Neutrophil (primary cell): Measurements from ENCODE around the gene KAT5.
"Not testable (repeated sequence)": the region's sequence is repeated elsewhere in the genome, so short reads cannot be mapped to it uniquely, and the experiment has no call there.

Experiments used
- H3K27ac ChIP-seq: fragments of 200-600 bp; sonication (generic); 2 replicates; pipeline ENCODE4 v1.5.1; 2016; ENCODE audit warnings: mild to moderate bottlenecking, moderate library complexity
- H3K27me3 ChIP-seq: fragments of 200-600 bp; sonication (generic); 2 replicates; pipeline ENCODE4 v1.6.0; 2016; ENCODE audit warnings: mild to moderate bottlenecking
- H3K36me3 ChIP-seq: fragments of 200-600 bp; sonication (generic); 2 replicates; pipeline ENCODE4 v1.5.1; 2017
- H3K4me1 ChIP-seq, 2 experiments: fragments of 200-600 bp in 1 of 2; sonication (generic) in 1 of 2; 1 replicate in 1 of 2; 2 replicates in 1 of 2; pipeline versions ENCODE4 v1.5.1 to v1.6.1; 2013 to 2016; ENCODE audit warnings: low read depth in 1 of 2, low read length in 1 of 2, mild to moderate bottlenecking in 1 of 2, moderate library complexity in 1 of 2; ENCODE audit not compliant: control insufficient read depth in 1 of 2, insufficient read depth in 1 of 2
- H3K4me3 ChIP-seq, 2 experiments: fragments of 200-600 bp in 1 of 2; sonication (generic) in 1 of 2; 1 replicate in 1 of 2; 2 replicates in 1 of 2; pipeline ENCODE4 v1.5.1; 2013 to 2016; ENCODE audit warnings: low read depth in 1 of 2, low read length in 1 of 2, mild to moderate bottlenecking in 1 of 2, moderate library complexity in 1 of 2
- H3K9me3 ChIP-seq: fragments of 200-600 bp; sonication (generic); 2 replicates; pipeline ENCODE4 v1.5.1; 2016
- TF ChIP-seq, protein P1 (sequence below): fragments of 200-600 bp; sonication (generic); IDR thresholded peaks from 2 replicates; pipeline ENCODE4 v1.5.1; 2016; ENCODE audit warnings: antibody characterized with exemption

KAT5 gene

DNA sequence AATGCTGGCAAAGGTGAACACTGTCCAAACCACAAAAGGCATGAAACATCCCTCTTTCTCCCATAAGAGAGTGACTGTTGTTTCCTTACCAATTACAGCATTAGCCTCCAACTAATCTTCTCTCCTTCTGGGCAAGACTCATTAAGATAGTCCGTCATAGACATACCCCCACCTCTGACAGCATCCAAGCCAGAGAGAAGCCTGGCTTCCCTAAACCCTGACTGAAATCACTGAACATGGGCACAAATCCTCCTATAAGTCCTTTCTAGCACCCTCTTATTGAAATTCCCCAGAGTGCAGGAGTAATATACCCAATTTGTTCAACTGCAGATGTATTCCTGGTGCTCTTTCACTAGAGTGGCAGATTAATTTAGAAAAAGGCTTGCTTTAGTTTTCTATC is 10.2 kb downstream of the KAT5 start:
- Histone ChIP-seq H3K36me3 (peaks cover 21% of the 10 kb centered on the region), H3K9me3 (no peaks in the 10 kb centered on the region), H3K27ac (peak overlapping the region; percentile 18), H3K27me3 (no peaks in the 10 kb centered on the region), H3K4me1 (peaks cover 43 to 44% of the 10 kb centered on the region in 2 experiments), H3K4me3 (no peak overlapping the region)
- TF ChIP-seq, protein P1, sequence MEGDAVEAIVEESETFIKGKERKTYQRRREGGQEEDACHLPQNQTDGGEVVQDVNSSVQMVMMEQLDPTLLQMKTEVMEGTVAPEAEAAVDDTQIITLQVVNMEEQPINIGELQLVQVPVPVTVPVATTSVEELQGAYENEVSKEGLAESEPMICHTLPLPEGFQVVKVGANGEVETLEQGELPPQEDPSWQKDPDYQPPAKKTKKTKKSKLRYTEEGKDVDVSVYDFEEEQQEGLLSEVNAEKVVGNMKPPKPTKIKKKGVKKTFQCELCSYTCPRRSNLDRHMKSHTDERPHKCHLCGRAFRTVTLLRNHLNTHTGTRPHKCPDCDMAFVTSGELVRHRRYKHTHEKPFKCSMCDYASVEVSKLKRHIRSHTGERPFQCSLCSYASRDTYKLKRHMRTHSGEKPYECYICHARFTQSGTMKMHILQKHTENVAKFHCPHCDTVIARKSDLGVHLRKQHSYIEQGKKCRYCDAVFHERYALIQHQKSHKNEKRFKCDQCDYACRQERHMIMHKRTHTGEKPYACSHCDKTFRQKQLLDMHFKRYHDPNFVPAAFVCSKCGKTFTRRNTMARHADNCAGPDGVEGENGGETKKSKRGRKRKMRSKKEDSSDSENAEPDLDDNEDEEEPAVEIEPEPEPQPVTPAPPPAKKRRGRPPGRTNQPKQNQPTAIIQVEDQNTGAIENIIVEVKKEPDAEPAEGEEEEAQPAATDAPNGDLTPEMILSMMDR: no peak

DNA sequence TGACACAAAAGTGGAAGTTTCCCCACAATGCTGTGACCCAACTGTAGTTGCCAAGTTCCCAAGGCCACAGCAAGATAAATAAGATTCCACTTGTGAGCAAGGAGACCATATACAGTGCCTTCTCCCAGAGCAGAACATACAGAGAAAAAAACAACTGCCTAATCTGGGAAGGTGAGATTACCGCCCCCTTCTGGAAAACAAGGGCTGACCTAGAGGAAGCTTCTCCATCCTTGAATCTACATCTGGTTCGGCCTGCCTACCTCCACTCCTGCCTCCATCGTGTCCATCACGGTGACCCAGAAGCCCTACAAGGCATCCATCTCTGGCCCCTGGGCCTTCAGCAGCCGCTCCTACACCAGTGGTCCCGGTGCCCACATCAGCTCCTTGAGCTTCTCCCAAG is 14.6 kb downstream of the KAT5 start:
- TF ChIP-seq, protein P1: no peak
- Histone ChIP-seq H3K36me3 (no peaks in the 10 kb centered on the region), H3K27me3 (no peaks in the 10 kb centered on the region), H3K4me1 (peaks cover 25 to 28% of the 10 kb centered on the region in 2 experiments), H3K27ac (peak overlapping the region; percentile 84), H3K4me3 (no peak overlapping the region), H3K9me3 (no peaks in the 10 kb centered on the region)

DNA sequence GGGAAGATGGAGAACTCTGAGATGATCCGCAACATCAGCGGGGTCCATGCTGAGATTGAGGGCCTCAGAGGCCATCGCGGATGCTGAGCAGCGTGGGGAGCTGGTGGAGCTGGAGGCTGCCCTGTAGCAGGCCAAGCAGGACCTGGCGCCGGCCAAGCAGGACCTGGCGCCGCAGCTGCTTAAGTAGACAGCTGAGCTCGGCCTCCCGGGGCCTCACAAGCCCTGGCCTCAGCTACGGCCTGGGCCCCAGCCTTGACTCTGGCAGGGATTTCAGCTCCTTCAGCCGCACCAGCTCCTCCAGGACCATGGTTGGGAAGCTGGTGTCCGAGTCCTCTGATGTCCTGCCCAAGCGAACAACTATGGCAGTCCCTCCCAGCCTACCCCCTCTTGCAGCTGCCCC is 15.8 kb downstream of the KAT5 start:
- H3K27ac ChIP-seq: no peak overlapping the region
- no peaks in the 10 kb centered on the region for H3K9me3 ChIP-seq
- TF ChIP-seq, protein P1: no peak
- no peaks in the 10 kb centered on the region for H3K36me3 ChIP-seq
- H3K4me3 ChIP-seq: no peak overlapping the region
- H3K27me3 ChIP-seq: no peaks in the 10 kb centered on the region
- H3K4me1 ChIP-seq: peaks cover 25 to 28% of the 10 kb centered on the region in 2 experiments

DNA sequence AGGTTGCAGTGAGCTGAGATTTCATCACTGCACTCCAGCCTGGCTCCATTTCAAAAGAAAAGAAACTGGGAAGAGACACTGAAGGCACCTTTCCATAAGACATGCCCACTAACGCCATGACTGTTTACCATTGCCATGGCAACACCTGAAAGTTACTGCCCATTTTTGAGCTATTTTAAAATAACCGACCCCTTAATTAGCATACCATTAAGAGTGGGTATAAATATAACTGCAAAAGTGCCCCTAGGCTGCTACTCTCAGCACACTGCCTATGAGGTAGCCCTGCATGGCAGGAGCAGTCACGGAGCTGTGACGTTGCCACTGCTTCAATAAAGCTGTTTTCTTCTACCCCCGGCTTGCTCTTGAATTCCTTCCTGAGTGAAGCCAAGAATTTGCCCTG is 18.4 kb downstream of the KAT5 start:
- no peak overlapping the region for H3K27ac ChIP-seq
- H3K4me3 ChIP-seq: no peak overlapping the region
- H3K9me3 ChIP-seq: no peaks in the 10 kb centered on the region
- no peaks in the 10 kb centered on the region for H3K27me3 ChIP-seq
- H3K4me1 ChIP-seq: peaks cover 23 to 25% of the 10 kb centered on the region in 2 experiments
- H3K36me3 ChIP-seq: no peaks in the 10 kb centered on the region
- TF ChIP-seq, protein P1: no peak

DNA sequence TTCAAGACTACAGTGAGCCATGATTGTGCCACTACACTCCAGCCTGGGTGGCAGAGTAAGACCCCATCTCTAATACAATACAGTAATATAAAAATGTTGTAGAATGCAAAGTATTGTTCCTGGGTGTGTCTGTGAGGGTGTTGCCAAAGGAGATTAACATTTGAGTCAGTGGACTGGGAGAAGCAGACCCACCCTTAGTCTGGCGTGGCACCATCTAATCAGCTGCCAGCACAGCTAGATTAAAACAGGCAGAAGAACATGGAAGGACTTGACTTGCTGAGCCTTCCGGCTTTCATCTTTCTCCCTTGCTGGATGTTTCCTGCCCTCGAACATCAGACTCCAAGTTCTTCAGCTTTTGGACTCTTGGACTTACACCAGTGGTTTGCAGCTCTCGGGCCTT is 23.1 kb downstream of the KAT5 start:
- not testable (repeated sequence) for H3K9me3 ChIP-seq, H3K36me3 ChIP-seq, H3K27me3 ChIP-seq, H3K27ac ChIP-seq, H3K4me1 ChIP-seq, H3K4me3 ChIP-seq

DNA sequence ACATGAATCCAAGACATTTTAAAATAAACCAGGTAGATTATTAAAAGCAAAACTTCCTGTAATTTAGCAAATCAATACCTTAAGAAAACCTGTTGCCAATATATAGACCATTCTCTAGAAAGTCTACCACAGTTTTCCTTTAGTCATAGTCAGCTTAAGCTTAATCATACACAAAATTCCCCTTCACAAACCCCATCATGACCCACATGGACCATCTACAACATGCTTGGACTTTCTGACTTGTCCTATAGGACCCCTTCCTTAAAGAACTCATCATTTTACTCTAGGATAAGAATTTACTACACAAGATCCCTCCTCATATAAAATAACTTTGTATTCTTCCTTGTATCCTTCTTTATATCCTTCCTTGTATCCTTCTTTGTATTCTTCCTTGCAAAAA is 24.8 kb downstream of the KAT5 start:
- H3K9me3 ChIP-seq: no peaks in the 10 kb centered on the region
- no peak overlapping the region for H3K27ac ChIP-seq
- no peaks in the 10 kb centered on the region for H3K36me3 ChIP-seq
- TF ChIP-seq, protein P1: no peak
- H3K4me1 ChIP-seq: no peaks in the 10 kb centered on the region
- no peak overlapping the region for H3K4me3 ChIP-seq
- H3K27me3 ChIP-seq: no peaks in the 10 kb centered on the region
